ENCODE results near the gene TEK. TPM values are rescaled to one million over a fixed set of nuclear protein-coding genes. Genes with fewer than 3 reads are reported as not detected.

TEK gene
- total and polyA plus RNA-seq, 9 of the 15 experiments (the other 6 are each of a cell fraction or from before 2014, with no cell fraction given) = 0.03 to 0.13 (median 0.06) TPM

- Histone ChIP-seq H3K79me2 (ENCODE audit: control insufficient read depth, insufficient read depth, low read length) (no peaks in the 10 kb centered on the region), H3K9ac (ENCODE audit: insufficient read depth in 1 of 2, low read depth in 2 of 2, low read length in 2 of 2) (no peak overlapping the region), H3K27me3 (ENCODE audit: control insufficient read depth in 2 of 2, insufficient read depth in 2 of 2, low read length in 2 of 2) (no peaks in the 10 kb centered on the region), H3K27ac (ENCODE audit: extremely low read depth, low read depth, low read length) (no peak overlapping the region), H3K36me3 (ENCODE audit: control insufficient read depth, insufficient read depth, low read length) (no peaks in the 10 kb centered on the region), H3K4me2 (ENCODE audit: insufficient read depth, low read length) (no peak overlapping the region), H3K9me1 (ENCODE audit: control insufficient read depth, insufficient read depth, low read length) (no peaks in the 10 kb centered on the region), H3K9me3 (replicated peaks; ENCODE audit: control insufficient read depth, insufficient read depth, low read depth, low read length) (no peaks in the 10 kb centered on the region), H4K20me1 (replicated peaks; ENCODE audit: control insufficient read depth, insufficient read depth, low read length) (no peaks in the 10 kb centered on the region), H3K4me1 (replicated peaks in 1 of 2; ENCODE audit: control insufficient read depth in 2 of 2, insufficient read depth in 2 of 2, low read length in 2 of 2) (no peaks in the 10 kb centered on the region), H2AFZ (ENCODE audit: low read depth, low read length) (no peak overlapping the region), H3K4me3 (no peak overlapping the region)
- peak in 1 of 4 experiments; percentile 0 for DNase-seq (ENCODE audit: extremely low read depth in 1 of 4, low spot score in 3 of 4)
- in situ Hi-C loops (cut with MboI) = no loop called here
- CTCF ChIA-PET (ENCODE audit: low intra/inter-chr PET ratio) = no interaction called here
- ATAC-seq = no peak
- BruUV-seq (replicated peaks) = no TSS peak
- no peak for TF ChIP-seq ZFX (CRISPR knock-in tag; IDR thresholded peaks at IDR 0.05)
- TF ChIP-seq ZNF583 (CRISPR knock-in tag; IDR thresholded peaks at IDR 0.05) = no peak
- no peak for TF ChIP-seq RBM39 (optimal IDR thresholded peaks at IDR 0.05; ENCODE audit: low read depth, low read length)
- TF ChIP-seq ZNF197 (CRISPR knock-in tag; IDR thresholded peaks at IDR 0.05; ENCODE audit: low read depth) = no peak
- TF ChIP-seq GABPB1 (CRISPR knock-in tag; IDR thresholded peaks at IDR 0.05) = no peak
- no peak for TF ChIP-seq POLR2A (conservative IDR thresholded peaks at IDR 0.05)
- peak; percentile 32; the same call in 1 of the 2 replicates for TF ChIP-seq NFIC (IDR thresholded peaks at IDR 0.05)
- TF ChIP-seq ARID1B (IDR thresholded peaks at IDR 0.05) = 0 out of 2 replicates have a peak, but pooled peaks have one; percentile 26
- FAIRE-seq = no peak
- POLR2A ChIA-PET = no interaction called here
- intact Hi-C loops (cut with micrococcal nuclease) = no loop called here
These were observed 49.1 kb upstream of the TEK start for GRCh38 chr9:27059907-27060306.

DNA sequence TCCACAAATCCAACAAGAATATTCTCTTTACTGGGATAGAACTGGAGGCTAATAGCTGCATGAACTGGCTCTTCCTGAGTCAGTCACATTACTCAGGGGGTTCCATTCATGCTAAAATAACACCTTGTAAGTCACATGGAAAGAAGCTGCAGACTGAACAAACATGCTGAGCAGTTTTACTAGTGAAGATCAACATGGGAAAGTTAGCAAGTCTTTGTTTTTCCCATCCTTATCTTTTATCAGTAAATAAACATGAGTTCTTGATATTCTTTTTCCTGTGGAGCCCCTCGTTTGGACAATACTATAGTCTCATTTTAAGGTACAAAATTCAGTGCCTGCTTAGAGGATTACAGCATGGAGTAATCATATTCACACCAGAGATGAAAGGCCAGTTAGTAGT is 43.7 kb upstream of the TEK start:
- in situ Hi-C loops (cut with MboI) (no loop called here), intact Hi-C loops (cut with micrococcal nuclease) (no loop called here)
- DNase-seq (ENCODE audit: extremely low read depth in 1 of 4, low spot score in 3 of 4) (no peak), ATAC-seq (no peak), FAIRE-seq (no peak)
- Histone ChIP-seq H3K9ac (ENCODE audit: insufficient read depth in 1 of 2, low read depth in 2 of 2, low read length in 2 of 2) (no peak overlapping the region), H3K36me3 (ENCODE audit: control insufficient read depth, insufficient read depth, low read length) (no peaks in the 10 kb centered on the region), H3K4me2 (ENCODE audit: insufficient read depth, low read length) (no peak overlapping the region), H2AFZ (ENCODE audit: low read depth, low read length) (no peak overlapping the region), H3K4me1 (replicated peaks in 1 of 2; ENCODE audit: control insufficient read depth in 2 of 2, insufficient read depth in 2 of 2, low read length in 2 of 2) (no peaks in the 10 kb centered on the region), H3K79me2 (ENCODE audit: control insufficient read depth, insufficient read depth, low read length) (no peaks in the 10 kb centered on the region), H3K27ac (ENCODE audit: extremely low read depth, low read depth, low read length) (no peak overlapping the region), H3K27me3 (ENCODE audit: control insufficient read depth in 2 of 2, insufficient read depth in 2 of 2, low read length in 2 of 2) (no peaks in the 10 kb centered on the region), H3K9me3 (replicated peaks; ENCODE audit: control insufficient read depth, insufficient read depth, low read depth, low read length) (no peaks in the 10 kb centered on the region), H3K4me3 (no peak overlapping the region), H3K9me1 (ENCODE audit: control insufficient read depth, insufficient read depth, low read length) (no peaks in the 10 kb centered on the region), H4K20me1 (replicated peaks; ENCODE audit: control insufficient read depth, insufficient read depth, low read length) (no peaks in the 10 kb centered on the region)
- no peak for TF ChIP-seq HBP1 (CRISPR knock-in tag; IDR thresholded peaks at IDR 0.05)
- TF ChIP-seq KDM1A (IDR thresholded peaks at IDR 0.05) = no peak
- TF ChIP-seq ZNF253 (CRISPR knock-in tag; conservative IDR thresholded peaks at IDR 0.05) = no peak
- no peak for TF ChIP-seq ZC3H11A (IDR thresholded peaks at IDR 0.05; ENCODE audit: low read depth, low read length)
- no peak for TF ChIP-seq ZNF830 (CRISPR knock-in tag; IDR thresholded peaks at IDR 0.05)
- no peak for TF ChIP-seq NEUROD1 (IDR thresholded peaks at IDR 0.05; ENCODE audit: borderline replicate concordance, low read depth, low read length, partially characterized antibody)
- no peak for TF ChIP-seq SRF (CRISPR knock-in tag; IDR thresholded peaks at IDR 0.05)
- no peak for TF ChIP-seq CC2D1A (IDR thresholded peaks at IDR 0.05)
- no peak for TF ChIP-seq ZNF134 (CRISPR knock-in tag; conservative IDR thresholded peaks at IDR 0.05)
- TF ChIP-seq MYNN (IDR thresholded peaks at IDR 0.05) = no peak
- TF ChIP-seq MYNN (CRISPR knock-in tag; IDR thresholded peaks at IDR 0.05) = no peak
- no peak for TF ChIP-seq GABPB1 (CRISPR knock-in tag; IDR thresholded peaks at IDR 0.05)
- TF ChIP-seq GTF2E2 (tag; IDR thresholded peaks at IDR 0.05) = no peak
- BruUV-seq (replicated peaks) = no TSS peak
- POLR2A ChIA-PET = no interaction called here
- 0% methylated on average over 1 of the region's 1 CpG for whole genome bisulfite sequencing (ENCODE audit: insufficient coverage, low coverage, missing lambda C conversion rate)
- CTCF ChIA-PET (ENCODE audit: low intra/inter-chr PET ratio) = no interaction called here
